NCI-H526 treated with DMSO at 0.1 percent for 48 hours (cell line): ENCODE results near the gene KRTAP24-1.

Source experiments
- DNase-seq: peaks from one replicate; lab custom pipeline; 2025; lab: John Stamatoyannopoulos, UW

Gene KRTAP24-1

DNA sequence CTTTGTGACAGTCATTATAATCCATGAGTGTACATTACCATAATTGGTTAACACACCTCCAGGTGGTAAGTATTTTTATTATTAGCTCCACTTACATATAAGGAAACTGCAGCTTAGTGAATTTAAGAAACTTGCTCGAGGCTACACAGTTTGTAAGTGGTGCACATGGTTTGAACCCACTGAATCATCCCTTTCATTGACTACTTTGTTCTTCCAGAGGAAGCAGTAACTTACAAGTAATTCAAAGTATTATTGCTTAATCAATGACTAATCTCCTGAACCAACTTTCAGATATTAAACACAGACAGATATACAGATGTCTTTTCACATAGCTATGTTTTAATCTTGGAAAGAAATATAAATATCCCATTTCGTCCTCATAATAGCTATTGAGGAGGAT lies 48.1 kb downstream of the KRTAP24-1 start:
- DNase-seq, result no peak

GRCh38 chr21:30234050-30234449 lies 48.7 kb downstream of the KRTAP24-1 start:
- no peak for DNase-seq

- no peak for DNase-seq
Measured at GRCh38 chr21:30233228-30234020, 49.3 kb downstream of the KRTAP24-1 start.

DNA sequence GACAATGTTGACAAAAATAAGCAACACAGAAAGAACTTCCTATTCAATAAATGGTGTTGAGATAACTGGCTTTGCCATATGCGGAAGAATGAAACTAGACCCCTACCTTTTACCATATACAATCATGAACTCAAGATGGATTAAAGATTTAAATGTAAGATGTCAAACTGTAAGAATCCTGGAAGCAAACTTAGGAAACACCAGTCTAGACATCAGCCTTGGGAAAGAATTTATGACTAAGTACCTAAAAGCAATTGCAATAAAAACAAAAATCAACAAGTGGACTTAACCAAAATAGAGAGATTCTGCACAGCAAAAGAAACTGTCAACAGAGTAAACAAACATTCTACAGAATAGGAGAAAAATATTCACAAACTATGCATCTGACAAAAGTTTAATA lies 50.7 kb downstream of the KRTAP24-1 start:
- no peak for DNase-seq
